HG03280 (cell line): ENCODE data around the gene TET3.

Experiments
- ATAC-seq: cut with Tn5 transposase; IDR thresholded peaks from one replicate; pipeline ENCODE4 v1.9.1; 2021; ENCODE audit warnings: mild to moderate bottlenecking, moderate library complexity; ENCODE audit not compliant: unreplicated experiment

Gene TET3

GRCh38 chr2:73963385-73964120 is 21.2 kb upstream of the TET3 start:
- no peak for ATAC-seq

GRCh38 chr2:73964223-73964622 is 20.5 kb upstream of the TET3 start:
- ATAC-seq, result no peak

GRCh38 chr2:73965053-73965452 is 19.7 kb upstream of the TET3 start:
- ATAC-seq, result no peak

GRCh38 chr2:73968357-73968937 is 16.3 kb upstream of the TET3 start:
- no peak for ATAC-seq

GRCh38 chr2:73969356-73969755 is 15.4 kb upstream of the TET3 start:
- no peak for ATAC-seq

GRCh38 chr2:73970141-73970803 is 14.4 kb upstream of the TET3 start:
- no peak for ATAC-seq

GRCh38 chr2:73970850-73971471 is 13.7 kb upstream of the TET3 start:
- peak; percentile 68 for ATAC-seq

GRCh38 chr2:73971722-73972121 is 13.0 kb upstream of the TET3 start:
- no peak for ATAC-seq

- no peak for ATAC-seq
Observed at GRCh38 chr2:73972846-73973245, 11.9 kb upstream of the TET3 start.

- ATAC-seq, result no peak
Observed at GRCh38 chr2:73975731-73976130, 9.0 kb upstream of the TET3 start.

GRCh38 chr2:73976803-73977202 is 7.9 kb upstream of the TET3 start:
- ATAC-seq, result no peak

GRCh38 chr2:73977466-73977865 is 7.2 kb upstream of the TET3 start:
- no peak for ATAC-seq

- no peak for ATAC-seq
Observed at GRCh38 chr2:73979021-73979420, 5.7 kb upstream of the TET3 start.

- ATAC-seq, result no peak
Observed at GRCh38 chr2:73979686-73980085, 5.0 kb upstream of the TET3 start.

GRCh38 chr2:73980566-73980965 is 4.1 kb upstream of the TET3 start:
- no peak for ATAC-seq

- peak; percentile 38 for ATAC-seq
Observed at GRCh38 chr2:73981081-73982001, 3.4 kb upstream of the TET3 start.

GRCh38 chr2:73982140-73982617 is 2.5 kb upstream of the TET3 start:
- no peak for ATAC-seq

- no peak for ATAC-seq
Observed at GRCh38 chr2:73983322-73984202, 1.1 kb upstream of the TET3 start.

GRCh38 chr2:73984922-73985307 is 205 bp downstream of the TET3 start:
- peak; percentile 22 for ATAC-seq
